ENCODE data around the gene ANKRD10. TPM values are rescaled to one million over a fixed set of nuclear protein-coding genes. Genes with fewer than 3 reads are reported as not detected.

Gene ANKRD10
- total and polyA plus RNA-seq, 10 of the 15 experiments (the other 5 are each of a cell fraction or from before 2014, with no cell fraction given) = 47.1 to 199 (median 97.2) TPM

- ChIA-PET SMC1A (ENCODE audit: uncharacterized antibody, unreplicated experiment) (no interaction called here), POLR2A (no interaction called here), RAD21 (ENCODE audit: unreplicated experiment) (no interaction called here), CTCF (interaction anchor here (0.9 to 1.2 kb wide), 3 partner anchors 14 to 424 kb away, joined by 3 read pairs; no protein-coding TSS in a partner anchor)
- BruUV-seq (replicated peaks) = no TSS peak
- Histone ChIP-seq H3K4me3 (no peak overlapping the region), H3K27ac (ENCODE audit: control insufficient read depth, insufficient read depth) (no peak overlapping the region), H3K4me2 (ENCODE audit: control insufficient read depth, insufficient read depth) (no peak overlapping the region), H3K36me3 (ENCODE audit: control insufficient read depth in 2 of 2, insufficient read depth in 2 of 2, low read length in 1 of 2) (no peaks in the 10 kb centered on the region; a peak in 2 of 4 replicates), H3K9me3 (replicated peaks; ENCODE audit: control insufficient read depth, insufficient read depth, low read length) (no peaks in the 10 kb centered on the region), H3K9ac (ENCODE audit: control insufficient read depth, insufficient read depth, low read length) (no peak overlapping the region), H4K20me1 (ENCODE audit: control insufficient read depth, insufficient read depth) (no peaks in the 10 kb centered on the region), H2AFZ (ENCODE audit: control insufficient read depth, low read depth, low read length) (no peak overlapping the region), H3K27me3 (replicated peaks in 1 of 2; ENCODE audit: control insufficient read depth in 2 of 2, insufficient read depth in 2 of 2, low read length in 1 of 2) (no peaks in the 10 kb centered on the region), H3K4me1 (ENCODE audit: control insufficient read depth, insufficient read depth, low read length) (no peaks in the 10 kb centered on the region), H3K79me2 (ENCODE audit: control insufficient read depth, insufficient read depth, low read length) (no peaks in the 10 kb centered on the region)
- FAIRE-seq (no peak), ATAC-seq (no peak), DNase-seq (ENCODE audit: low read depth, low spot score) (no peak)
- WGBS (ENCODE audit: insufficient coverage, insufficient replicate concordance, low lambda C conversion rate, missing lambda C conversion rate) = 93% methylated on average over 15 of the region's 15 CpGs
- no peak for TF ChIP-seq DPF2 (IDR thresholded peaks at IDR 0.05)
- intact Hi-C loops (cut with micrococcal nuclease; ENCODE audit: unreplicated experiment) = no loop called here
- in situ Hi-C loops (cut with MboI) = no loop called here
Measured at GRCh38 chr13:110879482-110879881, 35.4 kb downstream of the ANKRD10 start.

- CTCF ChIA-PET = interaction anchor here (0.9 kb wide), 1 partner anchor 14 kb away, joined by 3 read pairs; no protein-coding TSS in a partner anchor
- H3K27me3 ChIP-seq (replicated peaks in 1 of 2; ENCODE audit: control insufficient read depth in 2 of 2, insufficient read depth in 2 of 2, low read length in 1 of 2) = no peaks in the 10 kb centered on the region
- H3K9me3 ChIP-seq (replicated peaks; ENCODE audit: control insufficient read depth, insufficient read depth, low read length) = no peaks in the 10 kb centered on the region; the same call in 2 of the 3 replicates
- no peaks in the 10 kb centered on the region for H3K79me2 ChIP-seq (ENCODE audit: control insufficient read depth, insufficient read depth, low read length)
- SMC1A ChIA-PET (ENCODE audit: uncharacterized antibody, unreplicated experiment) = no interaction called here
- RAD21 ChIA-PET (ENCODE audit: unreplicated experiment) = no interaction called here
- in situ Hi-C loops (cut with MboI) (no loop called here), intact Hi-C loops (cut with micrococcal nuclease; ENCODE audit: unreplicated experiment) (no loop called here)
- DNase-seq (ENCODE audit: low read depth, low spot score) (no peak), FAIRE-seq (no peak), ATAC-seq (no peak)
- no peaks in the 10 kb centered on the region for H4K20me1 ChIP-seq (ENCODE audit: control insufficient read depth, insufficient read depth)
- BruUV-seq (replicated peaks) = no TSS peak
- POLR2A ChIA-PET = no interaction called here
- H3K36me3 ChIP-seq (ENCODE audit: control insufficient read depth in 2 of 2, insufficient read depth in 2 of 2, low read length in 1 of 2) = no peaks in the 10 kb centered on the region; a peak in 2 of 4 replicates
- 82% methylated on average over 4 of the region's 4 CpGs for WGBS (ENCODE audit: insufficient coverage, insufficient replicate concordance, low lambda C conversion rate, missing lambda C conversion rate)
- H3K9ac ChIP-seq (ENCODE audit: control insufficient read depth, insufficient read depth, low read length) = no peak overlapping the region
- no peak overlapping the region for H3K4me2 ChIP-seq (ENCODE audit: control insufficient read depth, insufficient read depth)
- H2AFZ ChIP-seq (ENCODE audit: control insufficient read depth, low read depth, low read length) = no peak overlapping the region
- H3K4me1 ChIP-seq (ENCODE audit: control insufficient read depth, insufficient read depth, low read length) = no peaks in the 10 kb centered on the region
- no peak overlapping the region for H3K27ac ChIP-seq (ENCODE audit: control insufficient read depth, insufficient read depth)
- H3K4me3 ChIP-seq = no peak overlapping the region
- no peak for TF ChIP-seq EGR1 (IDR thresholded peaks at IDR 0.05; ENCODE audit: borderline replicate concordance in 1 of 2, low read depth in 2 of 2, low read length in 2 of 2)
- TF ChIP-seq EP300 (IDR thresholded peaks at IDR 0.05; ENCODE audit: borderline replicate concordance in 1 of 2, control insufficient read depth in 1 of 2, low read depth in 2 of 2, low read length in 2 of 2) = no peak
- no peak for TF ChIP-seq ZSCAN29 (IDR thresholded peaks at IDR 0.05)
- TF ChIP-seq ZNF207 (IDR thresholded peaks at IDR 0.05; ENCODE audit: borderline replicate concordance) = no peak
- no peak for TF ChIP-seq IKZF1 (conservative IDR thresholded peaks at IDR 0.05)
- no peak for TF ChIP-seq KAT2A (conservative IDR thresholded peaks at IDR 0.05; ENCODE audit: control insufficient read depth, low read depth, low read length)
- no peak for TF ChIP-seq ZNF217 (IDR thresholded peaks at IDR 0.05)
- no peak for TF ChIP-seq ZNF384 (IDR thresholded peaks at IDR 0.05; ENCODE audit: borderline replicate concordance, low read depth, low read length)
- TF ChIP-seq CHD1 (IDR thresholded peaks at IDR 0.05; ENCODE audit: low read depth, low read length) = no peak
- no peak for TF ChIP-seq BCLAF1 (IDR thresholded peaks at IDR 0.05)
- no peak for TF ChIP-seq JUND (IDR thresholded peaks at IDR 0.05; ENCODE audit: low read depth, low read length)
- TF ChIP-seq DPF2 (IDR thresholded peaks at IDR 0.05) = no peak
- no peak for TF ChIP-seq SPI1 (IDR thresholded peaks at IDR 0.05; ENCODE audit: borderline replicate concordance, insufficient read depth, low read depth, low read length)
- no peak for TF ChIP-seq RCOR1 (conservative IDR thresholded peaks at IDR 0.05; ENCODE audit: low read depth, low read length)
- TF ChIP-seq CBX3 (IDR thresholded peaks at IDR 0.05; ENCODE audit: borderline replicate concordance, low read depth) = no peak
Measured at GRCh38 chr13:110877737-110878258, 37.1 kb downstream of the ANKRD10 start.
